Mesendoderm (in vitro differentiated cells): ENCODE results near the gene AKR7A2.

ENCODE experiments used
- DNase-seq: peaks from one replicate; pipeline ENCODE4 v3.0.0; 2013
- H2AK5ac ChIP-seq: 2 replicates; pipeline ENCODE4 v1.6.1; 2013; ENCODE audit warnings: low read length, inconsistent platforms
- H2BK120ac ChIP-seq: 2 replicates; pipeline ENCODE4 v1.6.1; 2013; ENCODE audit warnings: low read depth, mild to moderate bottlenecking, low read length, moderate library complexity, mixed read lengths
- H2BK15ac ChIP-seq: replicated peaks from 2 replicates; pipeline ENCODE4 v1.6.1; 2013; ENCODE audit warnings: low read depth, mild to moderate bottlenecking, moderate library complexity
- H2BK5ac ChIP-seq: 2 replicates; pipeline ENCODE4 v1.6.1; 2013; ENCODE audit warnings: low read length, inconsistent platforms
- H3K18ac ChIP-seq: 2 replicates; pipeline ENCODE4 v1.6.1; 2013; ENCODE audit warnings: mild to moderate bottlenecking, low read length, mixed read lengths
- H3K23ac ChIP-seq: one replicate; pipeline ENCODE4 v1.6.1; 2013; ENCODE audit warnings: low read length
- H3K27ac ChIP-seq: 2 replicates; pipeline ENCODE4 v1.5.1; 2013; ENCODE audit warnings: low read depth, mild to moderate bottlenecking, inconsistent platforms, low read length, moderate library complexity
- H3K27me3 ChIP-seq: 2 replicates; pipeline ENCODE4 v1.6.1; 2013; ENCODE audit warnings: low read length, control low read depth, mild to moderate bottlenecking, inconsistent platforms; ENCODE audit not compliant: insufficient read depth, poor library complexity
- H3K36me3 ChIP-seq: 2 replicates; pipeline ENCODE4 v1.6.1; 2013; ENCODE audit warnings: low read length, inconsistent platforms; ENCODE audit not compliant: control insufficient read depth, insufficient read depth
- H3K4ac ChIP-seq: one replicate; pipeline ENCODE4 v1.6.1; 2013; ENCODE audit warnings: low read depth, mild to moderate bottlenecking, low read length, moderate library complexity
- H3K4me1 ChIP-seq: 2 replicates; pipeline ENCODE4 v1.6.1; 2013; ENCODE audit warnings: low read depth, low read length, inconsistent platforms; ENCODE audit not compliant: control insufficient read depth
- H3K4me2 ChIP-seq: 2 replicates; pipeline ENCODE4 v1.6.1; 2013; ENCODE audit warnings: low read length
- H3K4me3 ChIP-seq: 2 replicates; pipeline ENCODE4 v1.5.1; 2013; ENCODE audit warnings: mild to moderate bottlenecking, low read length
- H3K56ac ChIP-seq: one replicate; pipeline ENCODE4 v1.6.1; 2013; ENCODE audit warnings: low read length
- H3K79me1 ChIP-seq: 2 replicates; pipeline ENCODE4 v1.6.1; 2013; ENCODE audit warnings: low read length, inconsistent platforms
- H3K79me2 ChIP-seq: 2 replicates; pipeline ENCODE4 v1.6.1; 2013; ENCODE audit warnings: mild to moderate bottlenecking, low read length; ENCODE audit not compliant: control insufficient read depth, insufficient read depth
- H3K9ac ChIP-seq: 2 replicates; pipeline ENCODE4 v1.6.1; 2013; ENCODE audit warnings: low read length, inconsistent platforms
- H4K5ac ChIP-seq: one replicate; pipeline ENCODE4 v1.6.1; 2013; ENCODE audit warnings: low read length
- H4K8ac ChIP-seq: one replicate; pipeline ENCODE4 v1.6.1; 2013; ENCODE audit warnings: low read depth, mild to moderate bottlenecking, control low read depth, low read length, moderate library complexity
- WGBS: extraction: QIAGEN DNeasy Blood & Tissue Kit; methylation state at CpG from one replicate; pipeline ENCODE4 v1.1.7; 2013; ENCODE audit warnings: low lambda C conversion rate, missing lambda C conversion rate; ENCODE audit not compliant: insufficient coverage; ENCODE audit errors: extremely low coverage; 5-methylcytosine and 5-hydroxymethylcytosine counted together

AKR7A2 gene

GRCh38 chr1:19346026-19346425 is 34.1 kb upstream of the AKR7A2 start:
- Histone ChIP-seq H2BK5ac (no peak overlapping the region), H3K27me3 (no peaks in the 10 kb centered on the region), H2AK5ac (no peak overlapping the region), H3K79me1 (no peaks in the 10 kb centered on the region), H3K4ac (no peak overlapping the region), H4K5ac (no peak overlapping the region), H3K18ac (no peak overlapping the region), H3K9ac (no peak overlapping the region), H3K4me1 (no peaks in the 10 kb centered on the region), H3K4me3 (no peak overlapping the region), H3K56ac (no peak overlapping the region), H3K36me3 (peaks cover 13% of the 10 kb centered on the region), H3K27ac (no peak overlapping the region), H2BK15ac (no peak overlapping the region), H3K23ac (no peak overlapping the region), H3K4me2 (no peak overlapping the region), H3K79me2 (no peaks in the 10 kb centered on the region), H4K8ac (no peak overlapping the region), H2BK120ac (no peak overlapping the region)
- DNase-seq, result no peak
- WGBS, result no CpG with 5 or more reads among the region's 6 CpGs

- Histone ChIP-seq H3K27me3 (no peaks in the 10 kb centered on the region), H3K36me3 (peaks cover 13% of the 10 kb centered on the region), H3K9ac (no peak overlapping the region), H4K8ac (no peak overlapping the region), H4K5ac (no peak overlapping the region), H2BK120ac (no peak overlapping the region), H2AK5ac (no peak overlapping the region), H3K23ac (no peak overlapping the region), H3K56ac (no peak overlapping the region), H3K4me3 (no peak overlapping the region), H2BK5ac (no peak overlapping the region), H2BK15ac (no peak overlapping the region), H3K79me2 (no peaks in the 10 kb centered on the region), H3K79me1 (no peaks in the 10 kb centered on the region), H3K4me1 (no peaks in the 10 kb centered on the region), H3K4ac (no peak overlapping the region), H3K18ac (no peak overlapping the region), H3K27ac (no peak overlapping the region), H3K4me2 (no peak overlapping the region)
- WGBS, result no CpG with 5 or more reads among the region's 8 CpGs
- no peak for DNase-seq
Observed at GRCh38 chr1:19345391-19345790, 33.4 kb upstream of the AKR7A2 start.

GRCh38 chr1:19344831-19345230 is 32.9 kb upstream of the AKR7A2 start:
- Histone ChIP-seq H3K27me3 (no peaks in the 10 kb centered on the region), H3K4me3 (no peak overlapping the region), H2BK120ac (no peak overlapping the region), H3K36me3 (peaks cover 11% of the 10 kb centered on the region), H3K27ac (no peak overlapping the region), H2BK15ac (no peak overlapping the region), H2BK5ac (no peak overlapping the region), H3K79me2 (no peaks in the 10 kb centered on the region), H2AK5ac (no peak overlapping the region), H3K56ac (no peak overlapping the region), H4K8ac (no peak overlapping the region), H3K4ac (no peak overlapping the region), H3K4me2 (no peak overlapping the region), H4K5ac (no peak overlapping the region), H3K23ac (no peak overlapping the region), H3K9ac (no peak overlapping the region), H3K18ac (no peak overlapping the region), H3K79me1 (no peaks in the 10 kb centered on the region), H3K4me1 (no peaks in the 10 kb centered on the region)
- no peak for DNase-seq
- WGBS, result no CpG with 5 or more reads among the region's 11 CpGs

GRCh38 chr1:19344372-19344810 is 32.4 kb upstream of the AKR7A2 start:
- H3K36me3 ChIP-seq, result peaks cover 11% of the 10 kb centered on the region

DNA sequence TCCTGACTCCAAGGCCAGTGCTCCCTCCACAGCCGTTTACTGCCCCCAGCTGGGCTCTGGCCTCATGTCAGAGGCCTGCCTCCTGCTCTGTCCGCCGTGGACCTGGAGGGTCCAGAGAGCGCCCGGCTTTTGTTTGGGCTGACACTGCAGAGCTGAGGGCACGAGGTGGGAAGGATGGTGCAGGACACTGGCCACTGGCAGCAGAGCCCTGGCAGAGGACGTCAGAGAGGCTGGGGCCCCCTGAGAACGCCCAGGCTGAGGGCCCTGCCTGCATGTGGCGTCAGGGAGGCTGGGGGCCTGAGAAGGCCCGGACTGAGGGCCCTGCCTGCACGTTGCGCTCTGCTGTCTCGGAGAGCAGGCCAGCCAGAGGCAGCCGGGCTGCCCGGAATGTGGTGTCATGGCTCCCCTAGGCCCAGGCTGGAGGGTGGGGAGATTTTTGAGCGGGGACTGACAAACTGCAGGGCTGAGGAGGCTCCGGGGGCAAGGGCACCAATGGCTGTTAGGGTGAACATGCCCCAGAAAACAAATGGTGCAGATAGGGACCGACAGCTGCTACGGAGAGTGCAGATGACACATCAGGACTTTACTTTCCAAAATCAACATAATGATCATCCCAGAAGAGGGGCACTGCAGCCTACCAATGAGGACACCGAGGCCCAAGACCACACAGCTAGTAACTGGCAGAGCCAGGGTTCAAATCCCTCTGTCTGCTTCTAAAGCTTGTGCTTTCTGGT is 31.8 kb upstream of the AKR7A2 start:
- H2BK15ac ChIP-seq, result no peak overlapping the region
- H3K4me2 ChIP-seq, result no peak overlapping the region
- H3K4ac ChIP-seq, result no peak overlapping the region
- peaks cover 2% of the 10 kb centered on the region for H3K4me1 ChIP-seq
- WGBS, result no CpG with 5 or more reads among the region's 20 CpGs
- peaks cover 11% of the 10 kb centered on the region for H3K36me3 ChIP-seq
- H2BK5ac ChIP-seq, result no peak overlapping the region
- H4K5ac ChIP-seq, result no peak overlapping the region
- no peak overlapping the region for H4K8ac ChIP-seq
- H3K4me3 ChIP-seq, result no peak overlapping the region
- H3K56ac ChIP-seq, result no peak overlapping the region
- no peak overlapping the region for H2BK120ac ChIP-seq
- H3K79me2 ChIP-seq, result no peaks in the 10 kb centered on the region
- H2AK5ac ChIP-seq, result no peak overlapping the region
- no peak overlapping the region for H3K27ac ChIP-seq
- H3K18ac ChIP-seq, result no peak overlapping the region
- H3K27me3 ChIP-seq, result no peaks in the 10 kb centered on the region
- H3K23ac ChIP-seq, result no peak overlapping the region
- no peak overlapping the region for H3K9ac ChIP-seq
- no peaks in the 10 kb centered on the region for H3K79me1 ChIP-seq
- no peak for DNase-seq

More at GRCh38 chr1:19344372-19344810, 32.4 kb upstream of the AKR7A2 start:
- Histone ChIP-seq H3K4ac (no peak overlapping the region), H3K9ac (no peak overlapping the region), H2BK120ac (no peak overlapping the region), H2BK5ac (no peak overlapping the region), H2BK15ac (no peak overlapping the region), H3K56ac (no peak overlapping the region), H3K79me2 (no peaks in the 10 kb centered on the region), H3K27ac (no peak overlapping the region), H4K5ac (no peak overlapping the region), H3K18ac (no peak overlapping the region), H3K27me3 (no peaks in the 10 kb centered on the region), H3K23ac (no peak overlapping the region), H4K8ac (no peak overlapping the region), H2AK5ac (no peak overlapping the region), H3K79me1 (no peaks in the 10 kb centered on the region), H3K4me2 (no peak overlapping the region), H3K4me3 (no peak overlapping the region), H3K4me1 (peaks cover under 1% of the 10 kb centered on the region)
- WGBS, result no CpG with 5 or more reads among the region's 12 CpGs
- DNase-seq, result peak; percentile 56
